Ovary (tissue), 3 donors: ENCODE results near the gene LPAR1.

Experiments
- EP300 ChIP-seq: sonication (generic); formaldehyde crosslinking; IDR thresholded peaks from one replicate; pipeline ENCODE4 v1.6.1; 2017; ENCODE audit warnings: antibody characterized with exemption
- POLR2A ChIP-seq: fragments of 450-650 bp; IDR thresholded peaks from one replicate; pipeline ENCODE4 v1.6.1; 2017; ENCODE audit warnings: antibody characterized with exemption, mild to moderate bottlenecking, moderate library complexity
- TF ChIP-seq, protein P1 (sequence below), 3 donors: fragments of 450-650 bp in 2 of 3; fragments of 200-600 bp in 1 of 3; IDR thresholded peaks; one replicate each; pipeline versions ENCODE4 v1.5.1 to v1.8.0; 2016 to 2022; ENCODE audit warnings: antibody characterized with exemption in 3 of 3, mild to moderate bottlenecking in 1 of 3
- donor health status: DM: no; HTN: no; CAD: no.

DNA sequence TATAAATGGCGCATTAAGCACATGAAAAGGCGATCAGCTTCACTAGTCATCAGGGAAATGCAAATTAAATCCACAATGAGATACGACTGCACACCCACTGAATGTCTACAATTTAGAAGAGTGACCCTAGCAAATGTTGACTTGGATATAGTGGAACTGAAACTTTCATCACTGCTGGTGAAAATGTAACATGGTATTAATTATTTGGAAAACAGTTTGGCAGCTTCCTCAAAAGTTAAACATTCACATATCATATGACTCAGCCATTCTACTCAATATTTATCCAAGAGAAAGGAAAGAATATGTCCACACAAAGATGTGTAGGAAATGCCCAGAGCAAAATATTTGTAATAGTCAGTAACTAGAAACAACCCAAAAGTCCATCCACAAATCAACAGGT, 146.5 kb downstream of the LPAR1 start:
- TF ChIP-seq, protein P1, sequence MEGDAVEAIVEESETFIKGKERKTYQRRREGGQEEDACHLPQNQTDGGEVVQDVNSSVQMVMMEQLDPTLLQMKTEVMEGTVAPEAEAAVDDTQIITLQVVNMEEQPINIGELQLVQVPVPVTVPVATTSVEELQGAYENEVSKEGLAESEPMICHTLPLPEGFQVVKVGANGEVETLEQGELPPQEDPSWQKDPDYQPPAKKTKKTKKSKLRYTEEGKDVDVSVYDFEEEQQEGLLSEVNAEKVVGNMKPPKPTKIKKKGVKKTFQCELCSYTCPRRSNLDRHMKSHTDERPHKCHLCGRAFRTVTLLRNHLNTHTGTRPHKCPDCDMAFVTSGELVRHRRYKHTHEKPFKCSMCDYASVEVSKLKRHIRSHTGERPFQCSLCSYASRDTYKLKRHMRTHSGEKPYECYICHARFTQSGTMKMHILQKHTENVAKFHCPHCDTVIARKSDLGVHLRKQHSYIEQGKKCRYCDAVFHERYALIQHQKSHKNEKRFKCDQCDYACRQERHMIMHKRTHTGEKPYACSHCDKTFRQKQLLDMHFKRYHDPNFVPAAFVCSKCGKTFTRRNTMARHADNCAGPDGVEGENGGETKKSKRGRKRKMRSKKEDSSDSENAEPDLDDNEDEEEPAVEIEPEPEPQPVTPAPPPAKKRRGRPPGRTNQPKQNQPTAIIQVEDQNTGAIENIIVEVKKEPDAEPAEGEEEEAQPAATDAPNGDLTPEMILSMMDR (IDR thresholded peaks at IDR 0.05), result no peak
- TF ChIP-seq EP300 (no peak), POLR2A (no peak)
